Measurements from ENCODE around the gene CNTNAP2.
"Not testable (repeated sequence)": the region's sequence is repeated elsewhere in the genome, so short reads cannot be mapped to it uniquely, and the experiment has no call there.

The CNTNAP2 gene

DNA sequence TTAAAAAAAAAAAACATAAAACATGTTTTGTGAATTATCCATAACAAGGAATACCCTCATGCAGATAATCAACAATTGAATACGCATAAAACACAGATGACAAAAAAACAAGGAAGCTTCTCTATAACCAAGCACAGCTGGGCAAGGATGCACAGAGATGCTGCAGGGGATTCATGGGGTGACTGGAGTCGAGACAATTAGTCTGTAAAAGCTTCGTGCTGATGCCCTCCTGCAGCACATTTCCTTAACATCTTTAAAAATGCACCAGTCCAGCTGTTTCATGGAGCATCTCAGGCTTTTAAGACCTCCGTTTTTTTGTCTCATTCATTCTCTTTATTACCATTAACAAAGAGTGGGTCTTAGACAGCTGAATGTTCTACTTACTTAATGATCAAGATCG lies 1680.0 kb downstream of the CNTNAP2 start:
- TF ChIP-seq, protein P1, sequence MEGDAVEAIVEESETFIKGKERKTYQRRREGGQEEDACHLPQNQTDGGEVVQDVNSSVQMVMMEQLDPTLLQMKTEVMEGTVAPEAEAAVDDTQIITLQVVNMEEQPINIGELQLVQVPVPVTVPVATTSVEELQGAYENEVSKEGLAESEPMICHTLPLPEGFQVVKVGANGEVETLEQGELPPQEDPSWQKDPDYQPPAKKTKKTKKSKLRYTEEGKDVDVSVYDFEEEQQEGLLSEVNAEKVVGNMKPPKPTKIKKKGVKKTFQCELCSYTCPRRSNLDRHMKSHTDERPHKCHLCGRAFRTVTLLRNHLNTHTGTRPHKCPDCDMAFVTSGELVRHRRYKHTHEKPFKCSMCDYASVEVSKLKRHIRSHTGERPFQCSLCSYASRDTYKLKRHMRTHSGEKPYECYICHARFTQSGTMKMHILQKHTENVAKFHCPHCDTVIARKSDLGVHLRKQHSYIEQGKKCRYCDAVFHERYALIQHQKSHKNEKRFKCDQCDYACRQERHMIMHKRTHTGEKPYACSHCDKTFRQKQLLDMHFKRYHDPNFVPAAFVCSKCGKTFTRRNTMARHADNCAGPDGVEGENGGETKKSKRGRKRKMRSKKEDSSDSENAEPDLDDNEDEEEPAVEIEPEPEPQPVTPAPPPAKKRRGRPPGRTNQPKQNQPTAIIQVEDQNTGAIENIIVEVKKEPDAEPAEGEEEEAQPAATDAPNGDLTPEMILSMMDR (IDR thresholded peaks at IDR 0.05; ENCODE audit: low read depth, low read length) = no peak

DNA sequence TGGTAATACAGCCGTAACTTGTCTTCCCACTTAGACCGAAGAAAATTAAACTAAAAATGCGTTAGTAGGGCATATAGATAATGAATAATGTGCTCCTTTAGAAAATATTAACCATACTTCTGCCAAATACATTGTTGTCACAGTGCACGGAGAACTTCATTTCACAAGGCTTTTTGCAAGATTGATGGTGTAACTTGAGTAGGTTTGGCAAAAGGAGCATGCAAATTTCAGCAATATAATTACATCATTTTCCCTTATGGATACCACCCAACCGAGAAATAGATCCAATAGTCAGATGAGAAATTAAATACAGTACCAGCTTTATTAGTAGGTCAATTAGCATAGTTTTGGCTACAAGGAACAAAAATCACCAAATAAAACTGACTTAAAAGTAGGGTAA lies 1681.4 kb downstream of the CNTNAP2 start:
- TF ChIP-seq, protein P1 (IDR thresholded peaks at IDR 0.05; ENCODE audit: low read depth, low read length) = no peak
- H3K4me3 ChIP-seq (ENCODE audit: low read depth, low read length) = no peak overlapping the region

More for the DNA sequence above, 1680.0 kb downstream of the CNTNAP2 start:
- no peak overlapping the region for H3K4me3 ChIP-seq (ENCODE audit: low read depth, low read length)

DNA sequence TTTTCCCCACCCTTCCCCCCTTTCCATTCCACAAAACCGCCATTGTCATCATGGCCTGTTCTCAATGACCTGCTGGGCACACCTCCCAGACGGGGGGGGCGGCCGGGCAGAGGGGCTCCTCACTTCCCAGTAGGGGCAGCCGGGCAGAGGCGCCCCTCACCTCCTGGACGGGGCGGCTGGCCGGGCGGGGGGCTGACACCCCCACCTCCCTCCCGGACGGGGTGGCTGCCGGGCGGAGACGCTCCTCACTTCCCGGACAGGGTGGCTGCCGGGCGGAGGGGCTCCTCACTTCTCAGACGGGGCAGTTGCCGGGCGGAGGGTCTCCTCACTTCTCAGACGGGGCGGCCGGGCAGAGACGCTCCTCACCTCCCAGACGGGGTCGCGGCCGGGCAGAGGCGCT lies 1685.2 kb downstream of the CNTNAP2 start:
- not testable (repeated sequence) for H3K4me3 ChIP-seq (ENCODE audit: low read depth, low read length)

DNA sequence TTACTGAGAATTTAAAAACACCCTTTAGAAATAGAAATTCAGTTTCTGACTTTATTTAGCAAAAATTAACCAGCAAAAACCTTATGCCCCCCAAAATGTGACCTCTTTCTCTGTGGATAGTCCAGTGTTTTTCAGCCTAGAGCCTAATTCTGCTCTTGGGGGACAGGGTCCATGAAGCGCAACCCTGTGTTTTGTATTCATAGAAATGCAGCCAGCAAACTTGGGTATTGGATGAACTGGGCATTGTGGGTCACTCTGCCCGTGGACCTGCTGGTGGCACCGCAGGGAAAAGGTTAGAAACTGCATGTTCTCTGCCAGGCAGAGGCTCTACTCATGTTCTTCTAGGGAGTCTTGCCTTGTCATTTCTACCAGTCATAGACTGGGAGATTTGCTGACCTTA lies 1686.5 kb downstream of the CNTNAP2 start:
- TF ChIP-seq, protein P1 (IDR thresholded peaks at IDR 0.05; ENCODE audit: low read depth, low read length) = no peak
- no peak overlapping the region for H3K4me3 ChIP-seq (ENCODE audit: low read depth, low read length)

DNA sequence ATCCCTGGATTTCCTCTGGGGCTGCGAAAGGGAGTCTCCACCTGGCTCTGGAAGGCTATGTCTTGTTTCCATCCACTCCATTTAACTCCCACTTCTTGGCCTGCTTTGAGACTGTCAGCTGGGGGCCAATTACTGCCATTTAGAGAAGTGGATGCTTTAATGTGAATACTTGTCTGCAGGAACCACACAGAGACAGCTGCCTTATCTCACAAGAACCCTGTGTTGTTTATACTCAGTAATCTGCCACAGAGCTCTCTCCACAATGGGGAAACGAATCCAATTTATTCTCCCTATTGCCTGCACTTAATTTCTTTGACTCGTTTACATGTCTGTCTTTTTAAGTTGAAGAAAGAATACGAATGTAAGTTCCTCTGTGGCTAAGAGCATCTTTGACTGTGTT lies 1687.0 kb downstream of the CNTNAP2 start:
- H3K4me3 ChIP-seq (ENCODE audit: low read depth, low read length) = no peak overlapping the region
- TF ChIP-seq, protein P1 (IDR thresholded peaks at IDR 0.05; ENCODE audit: low read depth, low read length) = no peak

DNA sequence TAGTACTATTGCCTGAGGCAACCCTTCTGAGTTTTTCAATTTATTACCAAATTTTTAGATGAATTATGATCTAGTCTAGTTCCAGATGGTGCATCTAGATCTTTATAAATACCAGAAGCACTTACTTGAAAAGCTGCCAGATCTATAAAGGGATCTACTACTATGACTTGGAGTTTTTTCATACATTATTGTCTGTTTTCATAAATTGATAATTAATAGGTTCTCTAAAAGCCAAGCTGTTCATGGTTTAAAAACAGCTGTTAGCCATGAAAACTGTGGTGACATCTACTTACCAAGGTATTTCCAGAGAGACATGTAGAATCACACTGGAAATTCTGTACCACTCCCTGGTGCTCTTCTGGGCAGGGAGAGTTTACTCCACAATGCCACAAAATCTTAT lies 1687.4 kb downstream of the CNTNAP2 start:
- TF ChIP-seq, protein P1 (IDR thresholded peaks at IDR 0.05; ENCODE audit: low read depth, low read length) = no peak
- H3K4me3 ChIP-seq (ENCODE audit: low read depth, low read length) = no peak overlapping the region

DNA sequence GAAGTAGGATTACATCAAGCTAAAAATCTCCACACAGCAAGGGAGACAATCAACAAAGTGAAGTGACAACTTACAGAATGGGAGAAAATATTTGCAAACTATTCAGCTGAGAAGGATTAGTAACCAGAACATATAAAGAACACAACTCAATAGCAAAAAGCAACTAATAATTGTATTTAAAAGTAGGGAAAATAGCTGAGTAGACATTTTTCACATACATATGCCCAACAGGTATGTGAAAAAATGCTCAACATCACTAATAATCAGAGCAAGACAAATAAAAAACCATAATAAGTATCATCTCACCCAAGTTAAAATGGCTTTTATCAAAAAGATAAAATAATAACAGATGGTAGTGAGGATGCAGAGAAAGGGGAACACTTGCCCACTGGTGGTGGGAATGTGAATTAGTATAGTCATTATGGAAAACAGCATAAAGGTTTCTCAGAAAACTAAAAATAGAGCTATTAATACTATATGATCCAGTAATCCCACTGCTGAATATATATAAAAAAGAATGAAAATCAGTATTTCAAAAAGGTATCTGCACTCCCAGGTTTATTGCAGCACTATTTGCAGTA lies 1689.5 kb downstream of the CNTNAP2 start:
- TF ChIP-seq, protein P1 (IDR thresholded peaks at IDR 0.05; ENCODE audit: low read depth, low read length) = no peak
- H3K4me3 ChIP-seq (ENCODE audit: low read depth, low read length) = no peak overlapping the region

DNA sequence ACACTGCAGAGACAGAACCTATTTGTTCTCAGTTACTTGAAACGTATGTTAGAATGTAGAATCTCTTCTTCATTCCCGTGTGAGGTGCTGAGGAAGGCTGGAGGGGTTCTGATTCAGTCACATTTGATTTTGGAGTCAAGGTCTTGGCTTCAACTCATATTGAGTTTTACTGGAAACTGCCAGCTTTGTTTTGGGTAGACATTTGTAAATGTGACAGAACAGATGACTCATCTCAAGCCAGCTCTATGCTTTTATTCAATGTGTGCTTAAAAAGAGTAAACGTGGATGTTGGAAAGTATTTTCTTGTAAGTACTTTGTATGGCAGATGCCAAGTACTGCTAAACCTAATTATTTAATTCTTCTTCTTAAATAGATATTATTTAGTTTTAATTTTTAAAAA lies 1693.2 kb downstream of the CNTNAP2 start:
- TF ChIP-seq, protein P1 (IDR thresholded peaks at IDR 0.05; ENCODE audit: low read depth, low read length) = no peak
- no peak overlapping the region for H3K4me3 ChIP-seq (ENCODE audit: low read depth, low read length)

All from WI38 (cell line).